Coronary artery (tissue), 2 donors: ENCODE measurements around the gene NINJ2.

ENCODE experiments used
- DNase-seq: peaks from one replicate; pipeline ENCODE4 v3.0.0-alpha.2; 2017; ENCODE audit warnings: low spot score
- H3K27ac ChIP-seq, 2 donors: fragments of 200-600 bp; sonication (generic); one replicate each; pipeline ENCODE4 v1.5.1; 2016 to 2019
- H3K4me3 ChIP-seq: fragments of 200-600 bp; sonication (generic); 2 replicates; pipeline ENCODE4 v1.5.1; 2016; ENCODE audit warnings: mild to moderate bottlenecking, moderate library complexity
- CTCF ChIP-seq: fragments of 200-600 bp; sonication (generic); IDR thresholded peaks from one replicate; pipeline ENCODE4 v1.5.1; 2019; ENCODE audit warnings: antibody characterized with exemption

The NINJ2 gene

GRCh38 chr12:560691-561390, 102.4 kb downstream of the NINJ2 start:
- Histone ChIP-seq H3K4me3 (no peak overlapping the region), H3K27ac (no peak overlapping the region)
- no peak for TF ChIP-seq CTCF
- no peak for DNase-seq

- H3K27ac ChIP-seq: no peak overlapping the region
Measured at GRCh38 chr12:559906-560455, 103.3 kb downstream of the NINJ2 start.

GRCh38 chr12:559208-559905, 103.9 kb downstream of the NINJ2 start:
- DNase-seq: no peak
- H3K4me3 ChIP-seq: no peak overlapping the region
- no peak for TF ChIP-seq CTCF
- H3K27ac ChIP-seq: no peak overlapping the region

More at GRCh38 chr12:559906-560455, 103.3 kb downstream of the NINJ2 start:
- no peak overlapping the region for H3K4me3 ChIP-seq
- TF ChIP-seq CTCF: no peak
- DNase-seq: no peak

- no peak for DNase-seq
- no peak for TF ChIP-seq CTCF
- Histone ChIP-seq H3K27ac (no peak overlapping the region), H3K4me3 (no peak overlapping the region)
Measured at GRCh38 chr12:558580-558979, 104.7 kb downstream of the NINJ2 start.

- Histone ChIP-seq H3K27ac (no peak overlapping the region), H3K4me3 (no peak overlapping the region)
- TF ChIP-seq CTCF: no peak
- DNase-seq: no peak
Measured at GRCh38 chr12:556498-556897, 106.7 kb downstream of the NINJ2 start.

GRCh38 chr12:554001-554285, 109.3 kb downstream of the NINJ2 start:
- H3K4me3 ChIP-seq: no peak overlapping the region
- H3K27ac ChIP-seq: no peak overlapping the region
- no peak for TF ChIP-seq CTCF
- DNase-seq: no peak
